Stimulated activated CD4-positive, alpha-beta T cell treated with anti-CD3 and anti-CD28 coated beads, Interleukin-12 subunit alpha, Interleukin-12 subunit beta, amount 100 ng/mL, for 48 hours (primary cell): ENCODE measurements around the gene SOX14.

ENCODE experiments used
- DNase-seq, 3 donors: peaks; one replicate each; pipeline ENCODE4 v3.0.0-alpha.2; 2020; ENCODE audit warnings: low read depth in 2 of 3, low spot score in 1 of 3

The SOX14 gene

DNA sequence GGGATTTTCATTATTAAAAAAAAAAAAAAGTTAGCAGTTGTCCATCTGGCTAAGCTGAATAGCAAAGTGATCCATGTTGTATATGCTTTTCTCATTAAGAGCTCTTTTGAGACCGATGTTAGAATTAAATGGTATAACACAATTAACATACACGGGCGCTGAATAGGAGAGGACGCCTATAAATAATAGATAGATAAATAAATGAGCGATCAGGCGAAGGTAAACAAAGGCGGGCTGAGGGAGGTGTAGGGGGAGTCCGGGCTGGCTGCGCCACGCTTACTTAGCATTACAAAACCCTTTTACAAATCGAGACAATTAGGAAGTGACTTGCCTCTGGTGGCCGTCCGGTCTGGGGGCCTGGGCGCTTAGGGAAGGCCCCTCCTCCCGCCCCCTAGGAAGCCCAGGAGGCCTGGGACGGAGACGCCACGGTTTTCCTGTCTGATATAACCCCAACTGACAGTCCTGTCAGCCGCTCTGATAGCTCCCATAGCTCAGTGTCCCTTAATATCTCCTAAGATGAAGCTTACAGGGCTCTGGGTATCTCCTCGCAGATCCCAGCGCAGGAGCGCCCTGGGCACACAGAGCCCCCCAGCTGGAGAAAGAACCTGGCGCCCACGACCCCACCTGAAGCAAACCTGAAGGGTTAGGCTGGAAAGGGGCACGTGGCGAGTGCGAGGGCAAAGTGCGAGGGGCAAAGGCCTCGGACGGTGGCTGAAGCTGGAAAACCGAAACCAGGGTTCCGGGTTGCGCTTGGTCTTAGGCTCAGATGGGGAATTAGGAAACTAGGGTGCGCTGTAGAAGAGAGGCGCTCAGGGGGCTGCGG lies 3.6 kb downstream of the SOX14 start:
- DNase-seq: no peak

DNA sequence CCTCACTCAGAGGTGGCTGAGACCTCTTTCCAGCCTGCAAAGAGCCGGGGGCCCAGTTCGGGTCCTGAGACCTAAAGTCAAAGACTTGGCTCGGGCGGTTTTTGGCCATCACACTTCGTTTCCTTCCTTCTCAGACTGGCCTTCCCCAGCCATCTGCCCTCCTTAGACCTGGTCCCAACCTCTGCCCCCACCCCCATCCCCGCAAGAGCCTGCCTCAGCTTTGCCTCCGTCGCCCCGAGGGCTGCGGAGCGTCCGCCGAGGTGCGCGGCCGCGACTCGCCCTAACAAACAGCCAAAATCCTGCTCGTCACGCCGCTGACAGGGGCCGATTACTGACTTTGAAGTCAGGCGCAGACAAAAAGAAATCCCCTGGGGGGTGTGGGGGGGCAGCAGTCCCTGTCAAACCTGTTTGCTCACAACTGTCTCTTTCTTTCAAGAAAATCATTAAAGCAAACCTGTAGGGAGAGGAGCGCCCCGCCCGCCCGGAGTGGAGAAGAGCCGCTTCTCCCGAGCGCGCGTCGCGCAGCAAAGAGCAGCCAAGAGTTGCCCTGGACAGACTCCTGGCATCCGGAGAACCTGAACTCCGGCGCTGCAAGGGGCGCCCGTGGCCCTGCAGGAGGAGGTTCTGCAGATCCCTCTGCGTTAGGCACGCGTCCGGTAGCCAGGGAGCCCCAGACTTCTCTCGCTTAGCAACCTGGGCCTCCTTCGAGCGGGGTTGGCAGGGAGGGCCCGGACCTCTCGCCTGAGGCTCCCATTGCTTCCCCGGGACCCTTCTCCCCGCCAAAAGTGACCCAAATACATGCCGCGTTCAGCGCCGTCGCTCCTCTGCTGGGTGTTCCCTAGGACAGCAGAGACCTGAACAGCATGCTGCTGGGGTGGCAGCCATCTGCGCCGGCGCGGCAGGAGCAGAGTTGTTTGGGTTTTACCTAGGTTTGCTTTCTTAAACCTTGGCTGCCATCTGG lies 4.5 kb downstream of the SOX14 start:
- DNase-seq: no peak

DNA sequence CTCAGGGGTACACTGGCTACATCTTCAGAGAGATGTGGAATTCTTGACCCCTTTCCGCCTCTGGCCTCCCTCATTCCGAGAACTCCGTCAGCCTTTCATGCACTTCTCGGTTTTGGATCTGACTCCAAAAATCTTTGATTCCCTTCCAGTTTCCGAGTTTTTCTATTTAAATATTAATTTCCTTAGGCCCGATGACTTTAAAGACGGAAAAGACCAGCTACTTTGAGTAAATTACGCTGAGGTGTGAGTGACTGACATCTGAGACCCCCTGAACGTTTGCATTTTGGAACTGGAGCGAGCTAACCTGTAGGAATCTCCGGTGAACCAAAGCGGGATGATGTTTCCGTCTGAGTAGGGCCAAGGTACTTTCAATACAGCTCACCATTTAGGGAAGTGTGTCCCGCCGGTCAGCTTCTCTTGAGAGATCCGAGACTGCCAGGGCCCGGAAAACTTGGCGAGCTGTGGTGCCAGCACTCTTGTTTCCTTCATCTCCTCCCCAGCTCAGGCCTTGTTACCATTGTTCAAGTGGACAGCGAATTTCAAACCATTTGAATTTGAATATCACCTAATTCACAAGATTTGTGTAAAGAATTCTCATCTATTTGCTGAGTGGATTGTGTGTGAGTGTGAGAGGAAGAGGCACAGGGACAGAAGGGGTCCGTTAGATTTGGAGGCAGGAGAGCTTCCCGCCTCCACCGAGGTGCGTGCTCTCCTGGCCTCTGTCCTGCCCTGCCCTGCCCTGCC lies 5.4 kb downstream of the SOX14 start:
- no peak for DNase-seq

DNA sequence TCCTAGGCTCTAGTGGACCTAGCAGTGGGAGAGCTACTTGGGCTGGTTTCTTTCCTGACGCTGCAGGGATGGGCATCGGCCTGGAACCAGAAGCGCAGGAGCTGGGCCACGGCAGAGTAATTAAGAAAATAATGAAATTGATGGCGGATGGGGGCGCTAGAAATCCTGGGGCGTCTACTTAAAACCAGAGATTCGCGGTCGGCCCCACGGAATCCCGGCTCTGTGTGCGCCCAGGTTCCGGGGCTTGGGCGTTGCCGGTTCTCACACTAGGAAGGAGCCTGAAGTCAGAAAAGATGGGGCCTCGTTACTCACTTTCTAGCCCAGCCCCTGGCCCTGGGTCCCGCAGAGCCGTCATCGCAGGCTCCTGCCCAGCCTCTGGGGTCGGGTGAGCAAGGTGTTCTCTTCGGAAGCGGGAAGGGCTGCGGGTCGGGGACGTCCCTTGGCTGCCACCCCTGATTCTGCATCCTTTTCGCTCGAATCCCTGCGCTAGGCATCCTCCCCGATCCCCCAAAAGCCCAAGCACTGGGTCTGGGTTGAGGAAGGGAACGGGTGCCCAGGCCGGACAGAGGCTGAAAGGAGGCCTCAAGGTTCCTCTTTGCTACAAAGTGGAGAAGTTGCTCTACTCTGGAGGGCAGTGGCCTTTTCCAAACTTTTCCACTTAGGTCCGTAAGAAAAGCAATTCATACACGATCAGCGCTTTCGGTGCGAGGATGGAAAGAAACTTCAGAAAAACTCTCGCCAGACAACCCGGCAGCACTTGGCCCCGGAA lies 6.1 kb downstream of the SOX14 start:
- DNase-seq: no peak

DNA sequence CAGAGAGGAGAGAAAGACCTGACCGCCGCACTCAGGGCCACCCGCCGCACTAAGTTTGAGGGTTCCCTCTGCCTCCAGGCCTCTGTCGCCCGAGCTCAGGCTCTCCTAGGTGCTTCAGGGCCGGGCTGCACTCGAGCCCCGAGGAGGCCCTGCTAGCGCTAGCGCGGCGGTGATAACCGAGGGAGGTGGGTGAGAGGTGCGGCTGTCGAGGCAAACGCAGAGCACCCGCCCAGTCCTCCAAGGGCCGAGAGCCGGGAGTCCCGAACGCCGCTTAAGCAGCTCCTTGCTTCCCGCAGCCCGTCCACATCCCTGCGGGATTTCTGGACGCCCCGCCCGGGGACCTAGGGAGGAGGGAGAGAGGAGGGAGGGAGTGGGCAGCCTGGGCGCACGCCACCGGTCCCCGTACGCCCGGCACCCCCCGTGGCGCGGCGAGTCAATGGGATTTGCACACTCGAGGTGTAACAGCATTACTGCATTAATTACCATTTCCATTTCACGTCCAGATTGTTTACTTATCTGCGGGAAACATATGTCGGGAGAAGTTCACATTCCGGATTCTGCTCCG lies 6.8 kb downstream of the SOX14 start:
- DNase-seq: no peak

DNA sequence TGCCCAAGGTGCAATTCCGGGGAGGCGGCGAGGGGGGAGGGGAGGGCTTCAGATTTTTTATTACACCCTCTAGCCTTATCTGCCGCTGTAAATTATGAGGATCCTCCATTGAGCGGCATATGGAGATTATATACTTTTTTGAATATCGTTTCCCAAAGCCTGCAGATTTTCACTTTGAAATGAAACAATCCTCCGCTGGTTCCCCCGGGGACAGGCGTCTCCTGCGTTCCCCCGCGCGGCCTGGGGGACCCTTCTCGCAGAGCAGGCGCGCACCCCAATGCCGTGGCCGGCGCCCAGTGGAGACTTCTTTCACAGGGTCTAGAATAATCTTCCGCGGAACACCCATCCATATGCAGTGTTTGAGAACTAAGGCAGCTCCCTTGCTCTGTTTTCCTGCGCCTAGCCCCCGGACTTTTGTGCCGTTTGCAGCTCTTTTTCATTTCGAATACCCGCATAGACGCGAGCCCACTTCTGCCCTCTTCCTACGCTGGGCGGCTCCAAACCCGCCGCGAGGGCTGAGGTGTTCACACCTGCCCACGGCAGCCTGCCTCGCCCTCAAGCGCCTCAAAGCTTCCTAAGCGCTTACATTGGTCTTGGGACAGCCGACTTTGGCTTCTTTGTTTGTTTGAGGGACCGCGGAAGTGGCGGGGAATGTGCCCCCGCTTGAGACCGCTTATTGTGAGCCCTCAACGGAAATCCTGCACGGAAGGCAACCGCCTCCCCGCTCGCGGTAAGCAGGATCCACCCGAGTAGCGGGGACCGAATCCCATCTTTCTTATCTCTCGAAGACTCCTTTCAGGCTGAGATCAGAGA lies 7.5 kb downstream of the SOX14 start:
- no peak for DNase-seq

DNA sequence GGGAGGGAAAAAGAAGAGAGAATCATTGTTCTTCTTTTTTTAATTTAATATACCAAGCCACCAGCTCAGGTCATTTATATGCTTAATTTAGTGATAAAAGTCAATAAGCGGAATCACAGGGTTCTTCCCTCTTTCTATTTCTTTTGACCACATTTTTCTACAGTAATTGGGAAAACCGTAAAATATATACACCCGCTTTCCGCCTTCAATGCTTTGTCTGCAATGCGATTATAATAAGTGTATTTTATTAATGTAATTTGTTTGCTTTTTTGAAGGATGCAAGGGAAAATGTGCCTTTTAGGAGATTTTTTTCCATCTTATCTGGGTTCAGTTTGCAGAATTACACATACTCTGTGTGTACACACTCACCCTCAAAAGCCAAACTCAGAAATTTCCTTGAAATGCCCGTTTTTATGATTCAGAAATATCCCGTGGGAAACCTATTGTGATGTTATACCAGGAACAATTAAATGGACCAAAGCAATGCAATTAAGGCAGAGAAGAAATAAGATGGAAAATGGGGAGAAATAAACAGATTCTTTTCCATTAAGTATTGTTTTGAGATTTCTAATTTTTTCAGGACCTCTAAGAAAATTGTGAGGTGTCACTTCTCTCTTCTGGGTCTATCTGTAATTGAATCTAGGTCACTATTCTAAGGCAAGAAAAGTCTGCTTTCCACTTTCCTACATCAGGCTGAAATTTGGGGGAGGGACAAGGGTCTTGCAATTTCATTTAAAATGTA lies 8.3 kb downstream of the SOX14 start:
- DNase-seq: no peak

DNA sequence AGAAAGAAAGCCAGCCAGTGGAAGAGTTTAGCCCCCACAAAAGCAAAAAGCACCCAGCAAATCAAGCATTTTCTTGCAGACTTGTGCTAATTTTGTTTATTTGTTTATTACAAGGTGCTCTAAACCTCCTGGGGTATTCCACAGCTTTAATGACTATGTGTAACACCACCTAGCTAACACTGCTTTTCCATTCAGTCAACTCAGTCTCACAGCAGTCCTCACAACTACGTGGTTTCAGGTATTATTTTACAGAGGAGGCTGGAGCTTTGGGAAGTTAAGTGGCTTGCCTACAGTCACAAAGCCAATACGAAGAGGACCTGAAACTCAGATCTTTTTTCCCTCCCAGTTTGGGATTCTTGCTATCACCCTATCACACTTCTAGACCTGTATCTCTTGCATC lies 14.8 kb downstream of the SOX14 start:
- DNase-seq: no peak

DNA sequence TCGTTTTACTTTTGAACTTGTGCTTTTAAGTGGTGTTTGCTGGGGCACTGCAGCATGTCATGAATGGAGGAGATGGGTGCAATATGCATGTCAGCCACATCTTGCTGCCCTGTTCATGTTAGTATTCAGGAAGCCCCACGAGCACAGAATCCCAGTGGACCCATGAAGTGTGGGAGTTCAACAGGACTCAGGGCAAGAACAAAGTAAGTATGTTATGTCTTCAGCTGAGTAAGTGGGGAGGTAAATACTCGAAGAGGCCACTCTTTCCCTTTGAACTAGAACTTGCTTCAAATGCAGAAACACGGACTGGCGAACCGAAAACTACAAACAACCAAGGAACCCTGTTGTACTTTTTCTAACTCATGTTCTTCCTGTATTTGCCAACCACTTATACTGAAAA lies 23.4 kb downstream of the SOX14 start:
- no peak for DNase-seq

DNA sequence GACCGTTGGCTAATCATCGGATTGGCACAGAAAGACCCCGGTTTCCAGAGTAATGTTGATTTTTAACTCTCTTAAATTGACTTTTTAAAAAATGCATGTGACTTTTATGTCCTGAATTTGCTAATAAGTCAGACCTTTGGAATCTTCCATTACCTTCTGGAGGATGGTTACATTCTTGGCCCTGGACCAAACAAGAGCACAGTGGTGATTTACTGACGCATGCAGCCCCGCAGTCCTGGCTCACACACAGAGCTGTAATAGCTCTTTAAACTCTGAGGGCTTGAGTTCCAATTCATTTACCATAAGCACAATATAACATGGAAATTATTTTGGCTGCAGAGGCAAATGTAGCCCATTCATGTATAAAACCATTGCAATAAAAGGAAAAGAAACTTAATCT lies 25.1 kb downstream of the SOX14 start:
- no peak for DNase-seq

DNA sequence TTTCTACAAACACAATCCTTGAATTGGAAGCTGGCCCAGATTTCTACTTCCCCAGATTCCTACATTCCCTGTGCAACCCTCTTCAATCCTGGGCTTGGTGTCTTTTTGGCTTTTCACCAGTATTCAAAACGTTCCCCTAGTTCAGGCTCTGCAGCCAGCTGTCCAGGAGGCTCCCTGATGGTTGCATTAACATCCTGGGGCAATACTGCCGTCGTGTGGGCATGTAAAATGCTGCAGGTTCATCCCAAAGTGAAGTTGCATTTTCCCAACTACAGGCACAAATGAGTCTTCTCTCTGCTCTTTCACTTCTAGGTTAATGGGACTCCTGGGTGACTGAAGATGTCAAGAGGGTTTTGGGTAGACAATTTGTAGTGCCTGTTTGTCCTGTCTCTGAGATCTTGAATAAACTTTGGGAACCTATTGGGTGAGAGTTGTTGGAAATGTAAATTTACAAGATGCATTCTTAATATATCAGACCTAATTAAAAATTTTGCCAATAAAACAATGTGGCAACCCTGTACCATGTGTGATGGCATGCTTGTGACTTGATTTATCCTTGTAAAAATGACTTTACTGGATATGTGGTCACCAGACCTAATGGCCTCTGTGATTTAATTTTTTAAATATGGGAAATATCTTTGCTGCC lies 28.6 kb downstream of the SOX14 start:
- DNase-seq: no peak

DNA sequence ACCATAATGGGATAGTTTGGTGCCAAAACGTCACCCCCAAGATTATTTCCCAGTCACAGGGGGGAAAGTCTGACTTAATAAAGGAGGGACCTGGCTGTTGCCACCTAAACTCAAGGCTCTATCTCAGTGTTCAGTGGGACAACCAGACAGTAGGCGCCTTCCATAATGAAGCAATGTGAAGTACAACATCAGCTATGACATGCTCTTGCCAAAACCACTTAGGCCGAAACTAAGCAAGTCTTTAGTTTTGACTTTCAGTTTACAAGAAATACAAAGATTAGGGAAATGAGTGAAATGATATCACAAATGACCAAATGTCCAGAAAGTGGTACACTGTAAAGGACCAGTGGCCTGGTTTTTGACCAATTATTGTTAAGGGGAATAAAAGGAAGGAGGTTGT lies 32.9 kb downstream of the SOX14 start:
- no peak for DNase-seq

DNA sequence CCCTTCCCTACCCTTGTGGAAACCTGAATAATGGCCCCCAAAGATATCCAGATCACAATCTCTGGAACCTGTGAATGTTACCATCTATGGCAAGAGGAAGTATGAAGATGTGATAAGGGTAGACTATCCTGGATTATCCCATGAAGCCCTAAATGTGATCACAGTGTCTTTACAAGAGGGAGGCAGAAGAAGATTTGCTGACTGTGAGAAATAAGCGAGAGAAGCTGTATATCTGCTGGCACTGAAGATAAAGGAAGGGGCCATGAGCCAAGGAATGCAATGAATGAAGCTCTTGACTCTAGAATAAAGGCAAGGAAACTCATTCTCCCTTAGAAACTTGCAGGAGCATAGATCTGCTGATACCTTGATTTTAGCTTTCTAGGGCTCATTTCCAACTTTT lies 39.1 kb downstream of the SOX14 start:
- no peak for DNase-seq

DNA sequence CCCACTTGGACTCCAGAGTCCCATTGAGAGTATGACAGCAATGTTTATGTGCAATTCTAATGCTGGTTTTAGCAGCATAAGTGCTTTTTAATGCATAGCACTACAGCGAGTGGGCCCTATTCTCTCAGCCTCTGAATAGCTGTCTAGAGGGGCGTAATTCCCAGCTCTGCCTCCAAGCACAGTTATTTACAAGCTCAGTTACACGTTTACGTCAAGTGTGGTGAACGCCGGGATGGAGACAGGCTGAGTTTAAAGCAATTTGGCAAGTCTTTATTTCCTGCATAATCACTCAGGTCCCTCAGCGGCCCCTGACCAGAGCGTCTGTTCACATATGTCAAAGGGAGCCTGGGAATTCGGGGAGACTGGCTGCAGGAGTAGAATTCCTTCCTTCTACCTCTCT lies 43.9 kb downstream of the SOX14 start:
- DNase-seq: no peak

DNA sequence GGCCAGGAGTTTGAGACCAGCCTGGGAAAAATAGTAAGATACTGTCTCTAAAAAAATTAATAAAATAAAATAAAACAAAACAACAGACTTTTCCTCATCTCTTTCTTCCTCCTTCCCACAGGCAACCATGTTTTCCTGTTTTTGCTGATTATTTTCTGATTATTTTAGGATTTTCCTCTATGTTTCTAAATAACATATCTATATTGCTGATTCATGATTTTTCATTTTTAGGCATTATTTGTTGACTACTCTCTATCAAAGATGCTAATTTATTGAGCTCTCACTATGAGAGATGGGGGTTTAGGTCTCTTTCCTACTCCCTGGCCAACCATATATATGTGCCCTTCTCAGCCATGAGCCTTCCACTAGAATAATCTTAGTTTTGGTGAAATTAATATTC lies 45.4 kb downstream of the SOX14 start:
- no peak for DNase-seq

DNA sequence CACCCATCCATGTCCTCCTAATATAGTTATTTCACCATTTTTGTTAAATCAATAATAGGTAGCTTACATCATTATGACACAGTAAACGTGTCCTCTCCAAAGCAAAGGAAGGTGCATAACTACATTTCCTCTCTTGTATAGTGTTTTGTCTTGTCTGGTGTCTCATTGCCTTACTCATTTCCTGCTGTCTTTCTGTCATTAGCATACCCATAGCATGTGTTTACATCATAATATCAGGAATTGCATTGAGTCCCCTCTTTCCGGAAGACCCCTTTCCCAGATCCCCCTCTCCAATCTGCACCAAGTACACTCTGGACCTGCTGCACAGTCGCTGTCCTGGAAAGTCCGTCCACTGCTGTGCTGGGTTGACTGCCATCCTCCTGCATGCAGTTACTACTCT lies 47.9 kb downstream of the SOX14 start:
- DNase-seq: no peak

DNA sequence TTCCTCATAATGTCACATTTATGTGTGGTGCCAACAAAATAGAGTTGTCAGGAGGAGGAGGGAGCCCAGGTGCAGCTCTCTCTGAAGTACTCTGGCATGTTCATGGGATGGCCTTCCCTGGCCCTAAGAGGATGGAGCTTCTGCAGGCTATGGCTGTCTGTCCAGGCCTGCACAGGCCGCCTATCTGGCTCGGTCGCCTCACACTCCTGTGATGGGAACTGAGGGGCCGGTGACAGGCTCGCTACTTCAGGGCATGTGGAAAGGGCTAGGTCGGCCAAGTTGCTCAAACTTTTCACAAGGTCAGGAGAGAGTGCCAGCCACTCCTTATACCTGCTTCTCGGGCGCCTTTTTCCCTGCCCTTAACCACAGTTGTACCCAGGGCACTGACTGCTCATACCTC lies 51.1 kb downstream of the SOX14 start:
- DNase-seq: no peak
